Measurements from ENCODE around the gene CLIC1. TPM values are rescaled to one million over a fixed set of nuclear protein-coding genes. Genes with fewer than 3 reads are reported as not detected.

Gene CLIC1
- total RNA-seq, 1 experiment from 2014 or later: 432 TPM

DNA sequence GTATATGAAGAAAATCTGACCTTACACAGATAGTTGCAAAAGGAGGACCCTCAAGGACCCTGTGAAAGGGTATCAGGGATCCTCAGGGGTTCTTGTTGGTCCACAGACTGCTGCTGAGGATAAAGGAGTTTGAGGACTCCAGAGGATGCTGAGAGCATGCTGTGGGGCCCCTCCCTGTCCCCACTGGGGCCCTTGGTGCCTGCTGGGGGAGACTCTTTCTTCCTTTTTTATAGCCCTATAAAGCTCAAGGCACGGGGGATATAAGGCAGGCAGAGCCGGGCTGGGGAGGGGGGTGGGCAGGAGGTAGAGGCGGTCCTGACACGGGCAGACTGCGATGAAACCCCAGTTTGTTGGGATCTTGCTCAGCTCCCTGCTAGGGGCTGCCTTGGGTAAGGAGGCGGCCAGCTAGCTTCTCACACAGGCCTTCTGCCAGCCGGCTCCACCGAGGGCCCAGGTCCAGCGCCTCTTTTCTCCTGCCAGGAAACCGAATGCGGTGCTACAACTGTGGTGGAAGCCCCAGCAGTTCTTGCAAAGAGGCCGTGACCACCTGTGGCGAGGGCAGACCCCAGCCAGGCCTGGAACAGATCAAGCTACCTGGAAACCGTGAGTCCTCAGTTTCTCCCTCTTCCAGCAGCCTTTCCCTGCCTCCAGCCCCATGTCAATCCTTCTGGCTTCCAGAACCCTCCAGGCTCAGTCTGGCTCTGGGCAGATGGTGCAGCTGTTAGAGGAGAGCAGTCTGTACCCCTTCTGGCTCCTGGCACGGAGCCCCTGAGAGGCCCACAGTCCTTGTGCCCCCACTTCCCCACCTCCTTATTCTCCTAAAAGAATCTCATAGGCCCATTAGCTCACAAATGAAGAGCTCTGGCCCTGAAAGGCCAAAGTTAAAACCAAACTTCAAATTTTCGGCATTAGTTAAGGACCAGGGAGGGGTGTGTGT is 21.0 kb downstream of the CLIC1 start, which contains the start of gene LY6G6D:
Gene LY6G6D (plus strand): TSS at position 327 of the 937 bp plus-strand sequence. CDS start 8 bp downstream, at position 335.
- no peaks in the 10 kb centered on the region for H3K9me3 ChIP-seq (ENCODE audit: control insufficient read depth in 1 of 2, insufficient read depth in 1 of 2, low read depth in 1 of 2, low read length in 2 of 2)
- H2AFZ ChIP-seq (ENCODE audit: low read depth, low read length, poor library complexity, severe bottlenecking): peak within 1 kb of the TSS; percentile 79
- no peaks in the 10 kb centered on the region for H3K27me3 ChIP-seq (ENCODE audit: insufficient read depth, low read length)
- intact Hi-C loops (cut with micrococcal nuclease): no loop called here
- no peak for TF ChIP-seq POLR2A (IDR thresholded peaks at IDR 0.05; ENCODE audit: borderline replicate concordance, extremely low read depth, insufficient read depth, insufficient read length)
- TF ChIP-seq, protein P1, sequence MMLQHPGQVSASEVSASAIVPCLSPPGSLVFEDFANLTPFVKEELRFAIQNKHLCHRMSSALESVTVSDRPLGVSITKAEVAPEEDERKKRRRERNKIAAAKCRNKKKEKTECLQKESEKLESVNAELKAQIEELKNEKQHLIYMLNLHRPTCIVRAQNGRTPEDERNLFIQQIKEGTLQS (IDR thresholded peaks at IDR 0.05): no peak
- TF ChIP-seq SRF (IDR thresholded peaks at IDR 0.05; ENCODE audit: low read depth): no peak
- TF ChIP-seq RAD21 (IDR thresholded peaks at IDR 0.05; ENCODE audit: low read depth): no peak
- no peak for TF ChIP-seq SP1 (IDR thresholded peaks at IDR 0.05; ENCODE audit: low read depth)
- no peak for TF ChIP-seq YY1 (IDR thresholded peaks at IDR 0.05; ENCODE audit: extremely low read depth, insufficient replicate concordance, low read depth, low read length)
- no peak for TF ChIP-seq FOSL1 (IDR thresholded peaks at IDR 0.05; ENCODE audit: low read depth)
- no peak for TF ChIP-seq ZNF274 (IDR thresholded peaks at IDR 0.05; ENCODE audit: low read depth, low read length)
- no peak for TF ChIP-seq ELF1 (IDR thresholded peaks at IDR 0.05; ENCODE audit: borderline replicate concordance, low read depth)
- no peak for TF ChIP-seq CBX3 (IDR thresholded peaks at IDR 0.05; ENCODE audit: low read depth)
- TF ChIP-seq, protein P2, sequence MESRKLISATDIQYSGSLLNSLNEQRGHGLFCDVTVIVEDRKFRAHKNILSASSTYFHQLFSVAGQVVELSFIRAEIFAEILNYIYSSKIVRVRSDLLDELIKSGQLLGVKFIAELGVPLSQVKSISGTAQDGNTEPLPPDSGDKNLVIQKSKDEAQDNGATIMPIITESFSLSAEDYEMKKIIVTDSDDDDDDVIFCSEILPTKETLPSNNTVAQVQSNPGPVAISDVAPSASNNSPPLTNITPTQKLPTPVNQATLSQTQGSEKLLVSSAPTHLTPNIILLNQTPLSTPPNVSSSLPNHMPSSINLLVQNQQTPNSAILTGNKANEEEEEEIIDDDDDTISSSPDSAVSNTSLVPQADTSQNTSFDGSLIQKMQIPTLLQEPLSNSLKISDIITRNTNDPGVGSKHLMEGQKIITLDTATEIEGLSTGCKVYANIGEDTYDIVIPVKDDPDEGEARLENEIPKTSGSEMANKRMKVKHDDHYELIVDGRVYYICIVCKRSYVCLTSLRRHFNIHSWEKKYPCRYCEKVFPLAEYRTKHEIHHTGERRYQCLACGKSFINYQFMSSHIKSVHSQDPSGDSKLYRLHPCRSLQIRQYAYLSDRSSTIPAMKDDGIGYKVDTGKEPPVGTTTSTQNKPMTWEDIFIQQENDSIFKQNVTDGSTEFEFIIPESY (IDR thresholded peaks at IDR 0.05; ENCODE audit: extremely low read depth, insufficient replicate concordance, low read length): no peak
- TF ChIP-seq EZH2phosphoT487 (IDR thresholded peaks at IDR 0.05; ENCODE audit: borderline replicate concordance): no peak
- no peak for TF ChIP-seq POLR2AphosphoS5 (IDR thresholded peaks at IDR 0.05; ENCODE audit: low read depth, low read length)
- TF ChIP-seq JUND (IDR thresholded peaks at IDR 0.05): no peak
- no peak for TF ChIP-seq ZFX (IDR thresholded peaks at IDR 0.05)
- no peaks in the 10 kb centered on the region for H4K20me1 ChIP-seq (ENCODE audit: insufficient read depth)
- RAD21 ChIA-PET (ENCODE audit: low non-redundant PET in 1 of 2, low total read pairs in 2 of 2, uncharacterized antibody in 2 of 2, unreplicated experiment in 2 of 2): no interaction called here
- H3K79me2 ChIP-seq (ENCODE audit: insufficient read depth, low read length): no peaks in the 10 kb centered on the region
- no TSS peak for BruUV-seq (replicated peaks)
- H3K9me2 ChIP-seq (ENCODE audit: insufficient read depth): no peaks in the 10 kb centered on the region
- no peaks in the 10 kb centered on the region for H3K36me3 ChIP-seq (ENCODE audit: control insufficient read depth in 1 of 2, insufficient read depth in 2 of 2, low read length in 2 of 2)
- H3K9ac ChIP-seq (ENCODE audit: low read length): peak within 1 kb of the TSS; percentile 28
- peaks cover 41 to 55% of the 10 kb centered on the region in 2 experiments for H3K4me1 ChIP-seq (ENCODE audit: control insufficient read depth in 1 of 2, insufficient read depth in 2 of 2, low read length in 2 of 2)
- DNase-seq (ENCODE audit: low read depth, low spot score) (no peak), ATAC-seq (no peak)
- 0 out of 4 replicates have a peak within 1 kb of the TSS, but pooled peaks of 1 of the 2 experiments have one; percentile 15 for H3K4me3 ChIP-seq (replicated peaks in 1 of 2; ENCODE audit: low read depth in 1 of 2, low read length in 2 of 2)
- CTCF ChIA-PET: interaction anchor here (1.0 to 1.3 kb wide), 2 partner anchors 76 to 115 kb away, joined by 3 to 6 read pairs; no protein-coding TSS in a partner anchor
- POLR2A ChIA-PET: interaction anchor here (0.7 to 1.2 kb wide), 3 partner anchors 10 to 112 kb away, joined by 3 to 5 read pairs (median 3); partner anchors contain the start of gene HSPA1B
- peak within 1 kb of the TSS; percentile 67 for H3K4me2 ChIP-seq (ENCODE audit: low read length)
- no peak within 1 kb of the TSS for H3K27ac ChIP-seq (ENCODE audit: low read depth, low read length)

Data from HCT116 (cell line).